ENCODE data around the gene LELP1.

DNA sequence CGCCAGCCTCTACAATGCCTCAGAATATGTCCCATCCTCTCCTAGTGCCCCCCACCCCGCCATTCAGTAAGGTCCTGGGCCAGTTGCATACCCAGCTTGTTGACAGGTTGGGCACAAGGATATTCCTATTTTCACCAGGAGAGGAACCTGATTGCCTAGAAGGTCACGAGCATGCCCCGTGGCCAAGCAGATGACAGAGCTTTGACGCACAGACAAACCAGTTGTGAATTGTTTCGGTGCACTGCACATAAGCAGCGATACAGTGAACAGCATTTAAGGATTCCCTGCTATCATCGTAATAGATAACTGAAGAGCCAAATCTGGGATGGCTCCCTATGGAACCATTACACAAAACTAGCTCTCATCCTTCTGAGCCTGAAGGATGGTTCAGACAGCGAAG is 3.4 kb downstream of the LELP1 start:
- TF ChIP-seq EP300 (IDR thresholded peaks at IDR 0.05) (no peak), POLR2A (IDR thresholded peaks at IDR 0.05) (no peak), CTCF (IDR thresholded peaks at IDR 0.05) (no peak)

Measured in stomach (tissue), 4 donors.